Mucosa of descending colon (tissue), 3 donors: ENCODE data around the gene GPS1. TPM values are rescaled to one million over a fixed set of nuclear protein-coding genes. Genes with fewer than 3 reads are reported as not detected.

ENCODE experiments used
- ATAC-seq: fragments of 200-7000 bp; cut with Tn5 transposase; one replicate; pipeline ENCODE4 v1.9.1; 2020; ENCODE audit warnings: mild to moderate bottlenecking, moderate library complexity
- DNase-seq, 3 donors: peaks; one replicate each; pipeline ENCODE4 v3.0.0-alpha.2; 2020
- H3K36me3 ChIP-seq: fragments of 200-600 bp; one replicate; pipeline ENCODE4 v1.8.0; 2021; ENCODE audit warnings: low read depth, mild to moderate bottlenecking
- H3K4me1 ChIP-seq: fragments of 200-600 bp; one replicate; pipeline ENCODE4 v1.8.0; 2021; ENCODE audit warnings: low read depth, mild to moderate bottlenecking
- H3K4me3 ChIP-seq: fragments of 200-600 bp; one replicate; pipeline ENCODE4 v1.8.0; 2021; ENCODE audit warnings: mild to moderate bottlenecking
- H3K9me3 ChIP-seq: fragments of 200-600 bp; one replicate; pipeline ENCODE4 v1.8.0; 2021; ENCODE audit warnings: mild to moderate bottlenecking
- CTCF ChIP-seq: fragments of 200-600 bp; IDR thresholded peaks from one replicate; pipeline ENCODE4 v1.8.0; 2022; ENCODE audit warnings: antibody characterized with exemption, mild to moderate bottlenecking
- intact Hi-C, 2 donors: fragments of 100-400 bp; cut with DNase I in 1 of 2; cut with micrococcal nuclease in 1 of 2; formaldehyde crosslinking; loops; one replicate each; pipeline versions ENCODE4 v1.11.0 to v1.11.1; 2022; cut with DNase I, micrococcal nuclease
- total RNA-seq, 3 donors: library from RNA; stranded (reverse); fragmentation: NEBNext Ultra II Directional in 2 of 3; extraction: Animal tissue kit (Norgen Biotek cat#: 25700) in 2 of 3; gene quantifications; one replicate each; pipeline versions ENCODE4 v1.2.1 to v1.2.4, GENCODE V29; 2021 to 2023
- donor health status: DM: no; HTN: no; CAD: no; lungs with moderate emphysema.
- donor health status: DM: no; HTN: no; CAD: no.
- donor health status: DM: no; HTN: yes; CAD: no.

GPS1 gene
- total RNA-seq, 3 donors from 2014 or later = 73.6 to 81.6 (median 80.4) TPM

- Histone ChIP-seq H3K4me3 (no peak overlapping the region), H3K4me1 (peaks cover 9% of the 10 kb centered on the region), H3K9me3 (no peaks in the 10 kb centered on the region), H3K36me3 (peaks cover 21% of the 10 kb centered on the region)
- ATAC-seq (no peak), DNase-seq (peak in 2 of 3 donors; percentile 19 to 52)
- no peak for TF ChIP-seq CTCF
- intact Hi-C loops = no loop called here
Observed at GRCh38 chr17:82092995-82093751, 41.5 kb downstream of the GPS1 start.

DNA sequence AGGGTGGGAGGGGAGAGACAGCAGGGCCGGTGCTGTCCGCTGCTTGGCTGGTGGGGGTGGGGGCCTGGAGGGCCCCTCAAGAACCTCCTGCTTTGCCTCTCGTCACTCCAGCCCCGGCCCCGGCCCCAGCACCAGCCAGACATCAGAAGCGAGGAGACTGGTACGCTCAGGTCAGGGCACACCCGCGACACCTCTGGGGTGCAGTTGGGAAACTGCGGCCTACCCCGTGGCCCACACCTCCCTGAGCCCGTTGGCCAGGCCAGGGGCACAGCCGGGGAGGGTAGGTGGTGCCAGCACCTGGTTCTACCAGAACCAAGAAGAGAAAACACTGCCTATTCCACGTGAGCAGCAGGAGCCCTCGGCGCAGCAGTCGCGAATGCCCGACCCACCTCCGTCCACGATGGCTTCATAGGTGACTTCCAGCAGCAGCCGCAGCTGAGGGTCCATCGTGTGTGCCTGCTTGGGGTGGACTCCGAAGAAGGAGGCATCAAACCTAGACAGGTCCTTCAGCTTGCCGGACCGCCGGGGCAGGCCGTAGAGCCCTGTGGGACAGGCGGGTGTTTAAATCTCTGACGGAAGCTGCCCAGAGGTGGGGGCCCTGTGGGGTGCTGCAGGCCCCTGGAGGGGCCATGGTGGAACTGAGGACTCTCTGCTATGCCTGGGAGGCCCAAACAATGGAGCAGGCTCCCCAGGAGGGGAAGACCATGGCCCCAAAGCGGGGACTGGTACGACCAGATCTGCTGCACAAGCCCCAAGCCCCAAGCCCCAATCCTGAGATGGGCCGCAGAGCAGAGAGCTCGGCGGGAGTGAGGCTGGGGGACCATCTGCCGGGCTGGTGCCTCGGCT is 43.5 kb downstream of the GPS1 start:
- ATAC-seq (no peak), DNase-seq (peak in 2 of 3 donors; percentile 31 to 56)
- peaks cover 21% of the 10 kb centered on the region for H3K4me1 ChIP-seq
- peaks cover 9% of the 10 kb centered on the region for H3K36me3 ChIP-seq
- intact Hi-C loops = no loop called here
- H3K4me3 ChIP-seq = no peak overlapping the region
- TF ChIP-seq CTCF = no peak
- H3K9me3 ChIP-seq = no peaks in the 10 kb centered on the region

DNA sequence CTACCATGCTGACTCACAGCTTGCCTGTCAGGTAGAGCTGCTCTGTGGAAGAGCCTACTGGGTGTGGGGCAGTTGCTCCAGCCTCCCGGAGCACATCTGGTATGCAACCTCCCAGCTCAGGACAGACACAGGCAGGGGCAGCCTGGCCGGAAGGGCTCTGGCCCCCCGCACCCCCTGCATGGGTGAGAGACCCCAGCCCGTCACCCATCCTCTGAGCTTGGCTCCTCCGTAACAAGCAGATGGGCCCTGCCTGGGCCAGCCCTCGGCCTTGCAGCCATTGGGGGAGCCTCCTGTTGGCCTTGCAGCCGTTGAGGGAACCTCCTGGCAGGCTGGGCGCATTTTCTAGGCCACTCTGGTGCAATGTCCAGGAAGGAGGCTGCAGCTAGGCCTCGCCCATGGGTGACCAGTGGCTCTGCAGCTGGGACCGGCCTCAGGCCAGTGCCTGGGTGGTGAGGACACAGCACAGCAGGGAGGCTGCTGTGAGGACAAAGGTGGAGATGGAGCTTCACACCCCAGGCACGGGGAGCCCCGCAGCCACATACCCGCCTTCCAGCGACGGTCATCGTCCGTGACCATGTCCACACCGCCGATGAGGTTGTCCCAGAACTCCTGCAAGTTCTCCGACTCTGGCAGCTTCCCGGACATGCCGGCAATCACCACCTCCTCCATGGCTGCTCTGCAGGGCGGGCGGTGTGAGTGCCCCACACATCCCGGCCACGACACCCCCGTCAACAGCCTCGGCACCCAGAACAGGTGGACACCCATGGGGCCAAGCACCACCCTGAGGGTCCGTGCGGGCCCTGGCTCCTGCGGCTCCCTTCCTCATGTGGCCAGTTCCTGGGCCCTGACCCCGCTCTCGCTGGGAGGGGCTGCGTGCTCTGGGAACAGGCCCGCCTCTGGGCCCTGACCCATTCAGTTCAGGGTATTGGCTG is 44.3 kb downstream of the GPS1 start:
- H3K9me3 ChIP-seq = no peaks in the 10 kb centered on the region
- peak in 2 of 3 donors; percentile 37 to 65 for DNase-seq
- TF ChIP-seq CTCF = no peak
- H3K36me3 ChIP-seq = peaks cover 9% of the 10 kb centered on the region
- intact Hi-C loops = no loop called here
- H3K4me1 ChIP-seq = peaks cover 28% of the 10 kb centered on the region
- ATAC-seq = no peak
- H3K4me3 ChIP-seq = no peak overlapping the region

DNA sequence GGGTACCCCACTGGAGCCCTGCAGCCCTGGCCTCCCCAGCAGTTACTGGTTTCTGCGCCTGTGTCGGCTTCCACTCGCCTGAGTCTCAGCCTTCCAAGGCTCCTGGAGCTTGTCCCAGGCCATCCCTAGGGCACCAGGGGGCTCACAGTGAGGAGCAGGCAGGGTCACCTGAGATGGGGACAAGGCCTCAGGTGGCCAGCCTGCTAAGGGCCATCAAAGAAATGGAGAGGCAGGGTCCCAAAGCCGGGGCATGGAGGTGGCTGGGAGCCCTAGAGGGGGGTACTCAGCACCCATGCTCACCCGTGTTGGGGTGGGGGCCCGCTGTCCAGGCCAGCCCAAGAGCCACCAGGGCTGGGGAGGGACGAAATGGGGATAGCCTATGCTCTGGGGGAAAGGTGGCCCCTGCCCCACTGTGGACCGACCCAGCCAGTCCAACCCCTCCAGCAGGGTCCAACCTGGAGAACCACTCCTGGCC is 45.0 kb downstream of the GPS1 start:
- ATAC-seq = no peak
- Histone ChIP-seq H3K4me3 (peak overlapping the region; percentile 81), H3K4me1 (peaks cover 33% of the 10 kb centered on the region), H3K9me3 (no peaks in the 10 kb centered on the region), H3K36me3 (peaks cover 9% of the 10 kb centered on the region)
- TF ChIP-seq CTCF = no peak
- intact Hi-C loops = no loop called here
- no peak for DNase-seq
